Right ventricle myocardium inferior (tissue), 1 donor: ENCODE results near the gene HSPB7. TPM values are rescaled to one million over a fixed set of nuclear protein-coding genes. Genes with fewer than 3 reads are reported as not detected.
"Not testable (repeated sequence)": the region's sequence is repeated elsewhere in the genome, so short reads cannot be mapped to it uniquely, and the experiment has no call there.

Experiments used
- ATAC-seq: fragments of 200-7000 bp; cut with Tn5 transposase; one replicate; pipeline ENCODE4 v1.9.1; 2020; ENCODE audit warnings: mild to moderate bottlenecking, moderate library complexity
- DNase-seq: peaks from one replicate; pipeline ENCODE4 v3.0.0; 2021; ENCODE audit errors: missing footprints
- intact Hi-C: fragments of 100-400 bp; cut with DNase I; formaldehyde crosslinking; loops from one replicate; pipeline ENCODE4 v1.11.0; 2022
- total RNA-seq: library from RNA; stranded (reverse); fragmentation: NEBNext Ultra II Directional; extraction: Animal tissue kit (Norgen Biotek cat#: 25700); gene quantifications from one replicate; pipeline ENCODE4 v1.2.1, GENCODE V29; 2021
- donor health status: DM: no; HTN: yes; CAD: no; lungs with severe emphysema.

Gene HSPB7
- total RNA-seq, 1 donor from 2014 or later = 4,074 TPM

DNA sequence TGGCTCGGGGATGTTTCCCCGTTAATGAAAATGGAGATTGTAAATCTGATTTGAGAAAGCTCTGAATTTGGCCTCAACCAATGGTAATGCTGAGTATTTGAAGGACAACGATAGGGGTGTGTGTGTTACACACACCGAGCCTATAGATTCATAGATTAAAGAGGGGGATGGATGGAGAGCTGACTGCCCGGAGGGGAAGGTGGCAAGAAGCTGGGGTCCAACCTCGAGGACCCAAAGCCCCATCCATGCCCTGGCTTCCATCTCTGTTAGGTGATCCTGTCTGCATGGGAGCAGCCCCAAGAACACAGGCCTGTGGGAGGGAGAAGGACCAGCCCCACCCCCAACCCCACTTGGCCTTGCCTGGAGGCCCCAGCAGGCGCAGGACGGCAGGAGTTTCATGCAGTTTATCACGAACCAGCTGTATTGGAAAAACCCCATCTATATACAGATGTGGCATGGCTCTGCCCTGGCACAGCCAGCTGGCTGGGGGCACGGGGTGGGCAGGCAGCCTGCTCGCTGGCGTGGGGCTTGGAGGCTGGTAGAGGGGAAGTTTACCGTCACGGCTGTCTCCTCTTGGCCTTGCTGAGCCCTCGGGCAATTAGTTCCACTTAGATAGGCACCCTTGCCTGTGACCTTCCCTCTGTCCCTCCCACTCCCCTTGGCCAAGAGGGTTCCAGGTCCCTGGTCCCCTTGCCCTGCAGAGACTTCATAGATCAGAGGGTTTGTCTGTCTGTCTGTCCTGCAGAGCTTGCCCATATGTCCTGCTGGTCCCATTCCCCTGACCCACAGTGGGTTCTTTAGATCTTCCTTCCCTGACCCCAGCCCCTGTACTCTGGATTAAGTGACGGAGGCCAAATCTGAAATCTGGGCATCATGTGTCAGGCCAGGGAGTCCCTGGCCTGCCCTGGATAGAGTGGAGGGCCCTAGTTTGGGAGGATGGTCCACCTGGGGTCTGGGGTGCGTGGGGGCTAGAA lies 3.0 kb downstream of the HSPB7 start:
- intact Hi-C loops = no loop called here
- peak; percentile 65 for DNase-seq

DNA sequence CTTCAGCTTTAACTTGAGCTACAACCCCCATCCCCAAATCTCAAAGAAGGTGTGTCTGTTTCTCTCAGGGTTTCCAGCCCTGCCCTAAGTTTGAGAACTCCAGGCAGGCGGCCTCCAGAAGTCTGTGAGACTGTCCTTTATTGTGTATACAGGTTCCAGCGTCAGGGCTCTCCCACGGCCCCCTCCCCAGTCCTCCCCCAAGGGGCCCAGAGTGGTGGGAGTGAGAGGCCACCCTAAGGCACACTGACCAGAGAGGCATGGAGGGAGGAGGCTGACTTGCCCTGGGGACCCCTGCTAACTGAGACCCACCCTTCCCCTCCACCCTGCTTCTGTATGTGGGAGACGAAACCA lies 4.0 kb downstream of the HSPB7 start:
- DNase-seq (no peak), ATAC-seq (no peak)
- intact Hi-C loops = no loop called here

More for the DNA sequence above, 3.0 kb downstream of the HSPB7 start:
- no peak for ATAC-seq

DNA sequence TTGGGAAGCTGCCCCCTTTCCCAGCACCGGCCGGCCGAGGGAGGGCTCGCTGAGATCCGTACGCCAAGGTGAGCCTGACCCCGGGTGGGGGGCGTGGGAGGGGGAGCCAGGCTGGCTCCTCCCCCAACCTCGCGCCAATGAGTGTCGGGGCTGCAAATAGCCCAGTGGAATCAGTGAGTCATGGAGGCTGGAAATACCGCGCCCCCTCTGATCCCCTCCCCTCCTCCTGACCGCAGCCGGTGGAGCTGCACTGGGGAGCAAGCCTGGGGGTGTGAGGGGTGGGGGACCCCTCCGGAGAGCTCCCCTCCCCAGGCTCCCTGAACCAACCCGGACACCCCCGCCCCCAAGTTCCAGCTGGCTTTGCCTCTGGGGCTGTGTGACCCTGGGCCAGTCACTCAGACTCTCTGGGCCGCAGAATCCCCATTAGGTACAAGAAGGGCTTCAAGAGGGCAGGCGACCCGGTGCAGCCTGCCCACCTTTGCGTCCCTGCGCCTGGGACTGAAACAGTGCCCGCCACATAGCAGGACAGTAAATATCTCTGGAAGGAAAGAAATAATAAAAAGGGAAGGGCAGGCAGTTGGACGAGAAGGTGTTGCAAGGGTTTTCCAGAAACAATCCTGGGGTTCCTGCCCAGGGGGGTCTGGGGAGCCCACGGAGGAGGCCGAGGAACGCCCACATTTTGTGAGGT lies 4.5 kb downstream of the HSPB7 start:
- DNase-seq (peak; percentile 85), ATAC-seq (peak; percentile 42)
- intact Hi-C loops = no loop called here

DNA sequence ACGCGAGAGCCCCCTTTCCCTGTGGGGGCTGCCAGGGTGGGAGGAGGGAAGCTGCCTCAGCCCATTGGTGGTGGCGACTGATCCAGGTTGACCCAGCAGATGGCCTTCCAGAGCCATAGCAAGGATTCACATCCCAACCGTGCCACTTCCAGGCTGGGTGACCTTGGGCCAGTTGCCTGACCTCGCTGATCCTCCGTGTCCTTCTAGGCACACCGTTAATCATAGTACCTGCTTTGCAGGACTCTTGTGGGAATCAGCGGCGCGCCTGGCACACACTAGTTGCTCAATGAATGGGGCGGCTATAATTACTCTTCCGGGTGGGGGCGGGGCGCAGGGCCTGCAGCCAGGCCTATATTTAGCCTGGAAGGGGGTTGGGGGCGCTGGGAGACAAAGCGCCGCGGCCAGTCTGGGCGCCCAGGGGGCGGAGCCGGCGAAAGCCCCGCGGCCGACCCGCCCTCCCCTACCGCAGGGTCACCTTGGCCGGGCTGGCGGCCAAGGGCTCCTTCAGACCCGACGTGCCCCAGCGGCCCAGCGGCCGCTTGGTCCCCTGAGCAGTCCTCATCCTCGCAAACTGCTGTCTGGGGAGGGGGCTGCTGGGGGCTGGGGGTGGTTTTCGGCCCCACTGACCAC lies 5.1 kb downstream of the HSPB7 start:
- peak; percentile 30 for ATAC-seq
- intact Hi-C loops = no loop called here

DNA sequence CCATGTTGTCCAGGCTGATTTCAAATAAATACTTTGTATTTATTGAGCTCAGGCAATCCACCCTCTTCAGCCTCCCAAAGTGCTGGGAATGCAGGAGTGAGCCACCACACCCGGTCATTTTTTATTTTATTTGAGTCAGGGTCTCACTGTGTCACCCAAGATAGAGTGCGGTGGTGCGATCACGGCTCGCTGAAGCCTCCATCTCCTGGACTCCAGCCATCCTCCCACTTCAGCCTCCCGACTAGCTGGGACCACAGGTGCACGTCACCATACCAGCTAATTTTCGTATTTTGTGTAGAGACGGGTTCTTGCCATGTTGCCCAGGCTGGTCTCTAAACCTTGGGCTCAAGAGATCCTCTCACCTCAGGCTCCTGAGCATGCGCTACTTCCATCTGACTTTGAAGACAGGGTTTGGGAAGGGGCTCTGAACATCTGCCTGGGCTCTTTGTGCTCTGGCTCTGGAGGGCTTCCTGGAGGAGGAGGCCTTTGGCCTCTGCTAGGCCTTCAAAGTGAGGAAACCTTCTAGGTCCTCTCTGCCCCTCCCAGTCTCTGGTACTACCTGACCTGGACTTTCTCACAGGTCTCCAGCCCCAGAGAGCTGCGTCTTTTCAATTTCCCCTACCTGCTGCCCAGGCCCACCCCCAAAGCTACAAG lies 5.8 kb downstream of the HSPB7 start:
- intact Hi-C loops = no loop called here
- DNase-seq = no peak
- ATAC-seq = no peak

More for the DNA sequence above, 5.1 kb downstream of the HSPB7 start:
- DNase-seq = peak; percentile 89

DNA sequence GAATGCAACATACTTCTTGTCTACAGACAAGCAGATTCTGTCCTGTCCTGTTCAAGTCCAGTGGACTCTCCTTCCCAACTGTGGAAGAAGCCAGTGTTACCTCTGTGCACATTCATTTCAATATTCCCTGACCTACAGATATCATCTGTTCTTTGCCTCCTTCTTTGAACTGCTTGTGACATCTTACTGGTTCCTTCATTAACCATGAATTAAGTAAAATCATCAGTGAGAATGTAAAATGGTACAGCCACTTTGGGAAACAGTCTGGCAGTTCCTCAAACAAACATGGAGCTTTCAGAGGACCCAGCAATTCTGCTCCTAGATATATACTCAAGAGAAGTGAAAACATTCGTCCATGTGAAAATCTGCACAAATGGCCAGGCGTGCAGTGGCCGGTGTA lies 7.0 kb downstream of the HSPB7 start:
- intact Hi-C loops = no loop called here
- DNase-seq (no peak), ATAC-seq (no peak)

DNA sequence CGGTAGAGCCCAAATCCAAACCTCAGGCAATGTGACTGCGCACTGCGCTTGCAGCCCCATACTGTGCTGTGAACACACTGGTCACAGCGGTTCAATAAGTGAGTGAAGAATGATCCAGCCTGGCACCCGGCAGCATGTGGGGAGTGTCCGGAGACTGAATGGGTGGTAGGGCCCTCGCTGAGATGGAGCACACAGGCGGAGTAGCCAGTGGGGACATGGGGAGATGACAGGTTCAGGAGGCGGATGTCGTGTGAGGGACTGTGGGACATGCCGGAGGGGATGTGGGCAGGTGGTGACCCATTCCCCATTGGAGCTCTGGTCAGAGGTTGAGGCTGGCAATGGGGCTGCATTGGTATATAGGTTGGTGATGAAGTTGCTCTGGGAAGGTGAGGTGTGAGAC lies 8.2 kb downstream of the HSPB7 start:
- intact Hi-C loops = loop anchor here (1.0 to 2.0 kb wide), 2 partner anchors 23 to 47 kb away; no protein-coding TSS in a partner anchor
- no peak for DNase-seq
- ATAC-seq = no peak

DNA sequence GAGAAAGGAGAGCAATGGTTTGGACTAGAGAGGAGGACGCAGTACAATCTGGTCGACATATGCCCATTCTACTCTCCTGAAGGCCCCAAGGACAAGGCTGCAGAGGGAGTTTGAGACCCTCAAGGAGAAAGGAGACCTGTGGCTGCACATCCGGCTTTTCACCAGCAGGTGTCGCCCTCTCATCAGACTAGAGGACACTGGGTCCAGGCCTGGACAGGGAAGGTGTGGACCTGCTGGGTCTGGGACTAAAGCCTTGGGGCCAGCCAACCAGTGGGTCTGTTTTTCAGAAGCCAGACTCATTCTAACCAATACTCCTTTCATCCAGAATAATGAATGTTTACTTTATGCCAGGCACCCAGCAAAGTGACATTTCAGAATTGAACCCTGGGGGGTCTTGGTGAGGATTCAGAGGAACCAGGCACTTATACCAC lies 8.8 kb downstream of the HSPB7 start:
- peak; percentile 85 for DNase-seq
- intact Hi-C loops = loop anchor here (1.0 to 2.0 kb wide), 2 partner anchors 24 to 47 kb away; no protein-coding TSS in a partner anchor
- ATAC-seq = no peak

DNA sequence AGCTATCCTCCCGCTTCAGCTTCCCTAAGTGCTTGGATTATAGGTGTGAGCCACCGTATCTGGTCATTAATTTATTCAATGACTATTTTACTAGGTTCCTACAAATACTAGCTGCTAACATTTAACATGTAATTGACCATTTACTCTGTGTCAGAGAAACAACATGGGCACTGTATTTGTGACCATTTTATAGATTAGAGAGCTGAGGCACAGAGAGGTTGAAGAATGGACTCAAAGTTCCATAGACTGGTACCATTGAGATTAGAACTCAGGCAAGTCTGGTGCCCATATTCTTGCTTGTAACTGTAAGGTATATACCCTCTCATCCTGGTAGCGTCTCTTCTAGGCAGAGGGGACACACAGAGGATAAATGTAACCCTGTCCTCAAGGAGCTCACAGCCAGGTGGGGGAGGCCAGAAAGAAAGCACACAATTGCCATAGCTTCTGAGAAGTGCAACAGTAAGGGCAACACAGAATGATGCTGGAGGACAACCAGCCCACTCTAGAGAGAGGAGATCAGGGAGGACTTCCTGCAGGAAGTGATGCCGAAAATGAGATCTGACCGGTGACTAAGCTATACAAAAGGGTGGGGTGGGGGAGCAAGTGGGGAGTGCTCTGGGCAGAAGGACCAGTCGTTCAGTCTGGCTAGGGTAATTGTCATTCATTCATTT lies 10.0 kb downstream of the HSPB7 start:
- DNase-seq (no peak), ATAC-seq (no peak)
- intact Hi-C loops = loop anchor here (2.0 kb wide), 1 partner anchor 25 kb away; no protein-coding TSS in a partner anchor

DNA sequence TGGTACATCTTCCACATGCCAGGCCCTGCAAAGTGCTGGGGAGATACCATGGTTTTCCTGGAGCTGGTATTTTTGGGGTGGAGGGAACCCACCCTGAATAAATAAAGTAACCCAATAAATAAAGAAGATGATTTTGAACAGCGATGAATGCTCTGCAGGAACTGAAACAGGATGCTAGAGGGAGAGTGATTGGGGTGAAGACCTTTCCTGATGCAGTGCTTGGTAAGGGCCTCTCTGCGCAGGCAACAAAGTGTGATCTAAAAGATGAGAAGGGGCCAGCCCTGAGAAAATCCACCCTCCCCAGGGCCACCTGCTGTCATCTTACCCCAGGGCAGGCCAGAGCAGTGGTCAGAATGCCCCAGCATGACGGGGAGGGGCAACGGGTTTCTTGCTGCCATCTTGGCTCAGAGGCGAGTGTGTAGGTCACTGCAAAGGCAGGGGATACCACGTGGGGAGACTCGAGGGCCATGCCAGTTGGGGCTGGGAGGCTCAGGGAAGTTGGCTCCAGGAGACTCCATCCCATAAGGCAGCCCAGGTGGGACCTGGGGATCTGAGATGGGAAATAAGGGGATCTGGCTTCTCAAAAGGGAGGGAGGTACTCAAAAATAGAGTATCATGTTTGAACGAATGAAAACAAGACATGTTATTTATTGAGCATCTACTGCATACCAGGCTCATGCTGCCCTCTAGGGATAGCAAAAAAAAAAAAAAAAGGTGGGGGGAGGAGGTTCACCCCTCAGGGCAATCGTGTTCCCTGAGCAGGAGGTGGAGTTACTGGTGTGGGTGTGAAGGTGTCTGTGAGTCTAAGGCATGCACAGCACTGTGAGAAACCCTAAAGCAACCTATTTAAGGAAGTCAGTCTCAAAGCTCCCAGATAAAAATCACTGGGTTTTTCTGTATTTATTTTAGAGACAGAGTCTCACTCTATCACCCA lies 11.0 kb downstream of the HSPB7 start:
- DNase-seq (no peak), ATAC-seq (no peak)
- intact Hi-C loops = no loop called here

DNA sequence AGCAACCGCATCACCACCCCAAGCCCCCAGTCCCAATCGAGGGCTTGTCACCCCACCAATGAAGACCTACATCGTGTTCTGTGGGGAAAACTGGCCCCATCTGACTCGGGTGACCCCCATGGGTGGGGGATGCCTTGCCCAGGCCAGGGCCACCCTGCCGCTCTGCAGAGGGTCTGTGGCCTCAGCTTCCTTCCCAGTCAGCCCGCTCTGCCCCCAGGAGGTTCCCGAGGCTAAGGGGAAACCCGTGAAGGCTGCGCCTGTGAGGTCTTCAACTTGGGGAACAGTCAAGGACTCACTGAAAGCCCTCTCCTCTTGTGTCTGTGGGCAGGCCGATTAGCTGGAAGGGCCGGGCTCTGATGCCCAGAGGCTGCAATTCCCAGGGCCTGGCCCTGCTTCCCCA lies 11.8 kb downstream of the HSPB7 start:
- intact Hi-C loops = no loop called here

DNA sequence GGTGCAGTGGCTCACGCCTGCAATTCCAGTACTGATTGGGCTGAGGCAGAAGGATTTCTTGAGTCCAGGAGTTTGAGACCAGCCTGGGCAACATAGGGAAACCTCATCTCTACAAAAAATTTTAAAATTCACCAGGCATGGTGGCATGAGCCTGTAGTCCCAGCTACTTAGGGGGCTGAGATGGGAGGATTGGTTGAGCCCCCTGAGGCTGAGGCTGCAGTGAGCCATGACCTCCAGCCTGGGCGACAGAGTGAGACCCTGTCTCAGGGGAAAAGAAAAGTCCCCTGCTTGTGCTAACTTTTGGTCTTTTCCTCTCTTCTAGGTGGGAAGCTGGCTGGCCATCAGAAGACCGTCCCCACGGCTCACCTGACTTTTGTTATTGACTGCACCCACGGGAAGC lies 12.2 kb downstream of the HSPB7 start:
- no peak for ATAC-seq
- no peak for DNase-seq
- intact Hi-C loops = no loop called here

More for the DNA sequence above, 11.8 kb downstream of the HSPB7 start:
- no peak for DNase-seq
- no peak for ATAC-seq

DNA sequence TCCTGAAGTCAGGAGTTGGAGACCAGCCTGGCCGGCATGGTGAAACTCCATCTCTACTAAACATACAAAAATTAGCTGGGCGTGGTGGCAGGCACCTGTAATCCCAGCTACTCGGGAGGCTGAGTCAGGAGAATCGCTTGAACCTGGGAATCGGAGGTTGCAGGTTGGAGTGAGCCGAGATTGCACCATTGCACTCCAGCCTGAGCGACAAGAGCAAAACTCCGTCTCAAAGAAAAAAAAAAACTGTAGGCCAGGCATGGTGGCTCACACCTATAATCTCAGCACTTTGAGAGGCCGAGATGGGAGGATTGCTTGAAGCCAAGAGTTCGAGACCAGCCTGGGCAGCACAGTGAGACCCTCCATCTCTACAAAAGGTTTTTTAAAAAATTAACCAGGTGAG lies 16.6 kb downstream of the HSPB7 start:
- ATAC-seq, intact Hi-C loops, DNase-seq: not testable (repeated sequence)

DNA sequence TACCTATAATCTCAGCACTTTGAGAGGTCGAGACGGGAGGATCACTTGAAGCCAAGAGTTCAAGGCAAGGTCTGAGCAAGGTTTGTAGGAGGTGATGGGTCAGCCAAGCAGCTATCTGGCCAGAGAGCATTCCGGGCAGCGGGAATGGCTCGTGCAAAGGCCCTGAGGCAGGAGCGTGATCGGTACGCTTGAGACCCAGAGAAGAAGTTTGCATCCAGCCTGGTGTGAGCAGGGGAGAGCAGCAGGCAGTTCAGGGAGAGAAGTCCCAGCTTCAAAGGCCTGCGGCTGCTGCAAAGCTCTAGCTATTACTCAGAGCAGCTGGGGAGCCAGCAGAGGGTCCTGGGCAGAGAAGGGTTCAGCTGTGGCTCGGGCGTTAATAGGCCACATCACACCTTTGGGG lies 18.9 kb downstream of the HSPB7 start:
- DNase-seq (no peak), ATAC-seq (no peak)
- intact Hi-C loops = no loop called here

DNA sequence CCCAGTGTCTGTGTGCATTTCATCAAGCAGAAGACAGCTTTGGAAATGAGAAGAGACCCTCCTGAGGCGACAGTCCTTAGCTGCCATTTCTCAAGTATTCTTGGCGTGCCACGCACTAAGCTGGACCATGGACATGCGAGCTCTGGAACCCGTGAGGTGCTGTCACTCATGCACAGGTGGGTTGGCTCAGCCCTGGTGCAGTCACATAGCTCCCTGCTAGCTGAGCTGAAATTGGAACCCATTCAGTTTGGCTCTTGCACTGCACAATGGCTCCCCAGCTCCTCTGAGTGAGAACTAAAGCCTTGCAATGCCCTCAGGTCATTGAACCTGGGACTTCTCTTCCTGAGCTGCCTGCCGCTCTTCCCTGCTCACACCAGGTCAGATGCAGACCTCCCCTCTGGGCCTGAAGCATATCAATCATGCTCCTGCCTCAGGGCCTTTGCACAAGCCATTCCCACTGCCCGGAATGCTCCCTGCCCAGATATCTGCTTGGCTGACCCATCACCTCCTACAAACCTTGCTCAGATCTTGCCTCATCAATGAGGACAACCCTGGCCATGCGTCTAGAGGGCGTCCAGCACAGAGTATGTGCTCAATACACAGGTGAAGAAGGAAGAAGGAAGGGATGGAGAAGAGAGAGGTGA lies 20.1 kb downstream of the HSPB7 start:
- DNase-seq (no peak), ATAC-seq (no peak)

DNA sequence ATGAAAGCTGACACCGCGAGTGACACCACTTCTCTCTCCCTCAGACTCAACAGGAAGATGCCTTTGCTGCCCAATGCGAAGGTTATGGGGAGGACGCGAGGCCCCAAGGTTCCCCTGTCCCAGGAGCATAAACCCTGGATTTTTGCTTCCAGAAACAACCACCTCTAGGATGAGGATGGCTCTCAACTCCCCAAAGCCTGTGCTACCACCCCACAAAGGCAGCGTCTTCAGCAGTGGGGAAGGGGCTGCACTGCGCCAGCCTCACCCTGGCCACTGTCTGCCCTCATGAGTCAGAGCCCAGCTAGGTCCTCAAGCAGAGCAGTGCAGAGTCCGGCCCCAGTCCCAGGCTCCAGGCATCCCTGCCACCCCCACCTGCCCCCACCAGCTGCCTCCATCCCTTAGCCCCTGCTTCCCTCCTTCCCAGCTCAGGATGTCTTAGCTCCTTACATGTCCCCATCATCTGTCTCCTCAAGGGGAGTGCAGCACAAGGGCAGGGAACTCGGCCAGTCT lies 20.7 kb downstream of the HSPB7 start:
- intact Hi-C loops = no loop called here
- ATAC-seq (no peak), DNase-seq (no peak)

More for the DNA sequence above, 20.1 kb downstream of the HSPB7 start:
- intact Hi-C loops = no loop called here
